Measurements from ENCODE around the gene DCAKD.

DCAKD gene

GRCh38 chr17:45009676-45010467, 41.6 kb downstream of the DCAKD start:
- no peak overlapping the region for H3K9ac ChIP-seq (ENCODE audit: low read depth, low read length)
- H3K9me3 ChIP-seq (ENCODE audit: control insufficient read depth, insufficient read depth, low read length): no peaks in the 10 kb centered on the region
- peaks cover 11% of the 10 kb centered on the region; the same call in 1 of the 2 replicates for H3K4me1 ChIP-seq (ENCODE audit: insufficient read depth, low read length)
- H3K36me3 ChIP-seq (ENCODE audit: insufficient read depth, low read length): no peaks in the 10 kb centered on the region

- Histone ChIP-seq H3K9me3 (ENCODE audit: control insufficient read depth, insufficient read depth, low read length) (no peaks in the 10 kb centered on the region), H3K36me3 (ENCODE audit: insufficient read depth, low read length) (no peaks in the 10 kb centered on the region), H3K4me1 (ENCODE audit: insufficient read depth, low read length) (peaks cover 20% of the 10 kb centered on the region), H3K9ac (ENCODE audit: low read depth, low read length) (no peak overlapping the region)
These were observed 43.2 kb downstream of the DCAKD start for GRCh38 chr17:45008216-45008615.

- H3K4me1 ChIP-seq (ENCODE audit: insufficient read depth, low read length): peaks cover 14% of the 10 kb centered on the region
- no peaks in the 10 kb centered on the region for H3K9me3 ChIP-seq (ENCODE audit: control insufficient read depth, insufficient read depth, low read length)
- H3K9ac ChIP-seq (ENCODE audit: low read depth, low read length): no peak overlapping the region
- no peaks in the 10 kb centered on the region for H3K36me3 ChIP-seq (ENCODE audit: insufficient read depth, low read length)
These were observed 44.4 kb downstream of the DCAKD start for GRCh38 chr17:45006927-45007461.

- no peaks in the 10 kb centered on the region for H3K9me3 ChIP-seq (ENCODE audit: control insufficient read depth, insufficient read depth, low read length)
- H3K4me1 ChIP-seq (ENCODE audit: insufficient read depth, low read length): peaks cover 14% of the 10 kb centered on the region
- no peaks in the 10 kb centered on the region for H3K36me3 ChIP-seq (ENCODE audit: insufficient read depth, low read length)
- H3K9ac ChIP-seq (ENCODE audit: low read depth, low read length): no peak overlapping the region
These were observed 45.7 kb downstream of the DCAKD start for GRCh38 chr17:45005700-45006099.

- peaks cover 14% of the 10 kb centered on the region for H3K4me1 ChIP-seq (ENCODE audit: insufficient read depth, low read length)
- no peaks in the 10 kb centered on the region for H3K36me3 ChIP-seq (ENCODE audit: insufficient read depth, low read length)
- H3K9ac ChIP-seq (ENCODE audit: low read depth, low read length): no peak overlapping the region
- no peaks in the 10 kb centered on the region for H3K9me3 ChIP-seq (ENCODE audit: control insufficient read depth, insufficient read depth, low read length)
These were observed 47.0 kb downstream of the DCAKD start for GRCh38 chr17:45004388-45004787.

DNA sequence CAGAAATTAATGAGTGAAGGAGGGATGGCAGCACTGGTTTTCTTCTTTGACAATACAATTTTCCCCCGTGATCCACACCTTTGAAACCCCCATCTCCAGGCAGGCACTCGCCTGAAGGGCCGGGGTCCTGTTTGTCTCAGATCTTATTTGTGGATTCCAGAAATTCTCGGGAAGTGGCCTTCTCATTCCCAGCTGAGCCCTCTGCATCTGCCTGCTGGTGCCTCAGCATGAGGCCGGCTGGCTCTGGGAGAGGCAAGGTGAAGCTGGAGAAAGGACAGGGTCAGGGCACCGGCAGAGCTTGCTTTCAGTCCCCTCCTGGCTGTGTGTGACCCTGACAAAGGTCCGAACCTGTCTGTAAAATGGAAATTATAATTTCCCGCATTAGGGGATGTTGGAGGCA, 47.6 kb downstream of the DCAKD start:
- Histone ChIP-seq H3K4me1 (ENCODE audit: insufficient read depth, low read length) (peaks cover 14% of the 10 kb centered on the region), H3K9ac (ENCODE audit: low read depth, low read length) (no peak overlapping the region), H3K36me3 (ENCODE audit: insufficient read depth, low read length) (no peaks in the 10 kb centered on the region), H3K9me3 (ENCODE audit: control insufficient read depth, insufficient read depth, low read length) (no peaks in the 10 kb centered on the region)

GRCh38 chr17:45001310-45001709, 50.1 kb downstream of the DCAKD start:
- Histone ChIP-seq H3K4me1 (ENCODE audit: insufficient read depth, low read length) (peaks cover 10% of the 10 kb centered on the region), H3K9ac (ENCODE audit: low read depth, low read length) (no peak overlapping the region), H3K9me3 (ENCODE audit: control insufficient read depth, insufficient read depth, low read length) (no peaks in the 10 kb centered on the region; the same call in 1 of the 2 replicates), H3K36me3 (ENCODE audit: insufficient read depth, low read length) (no peaks in the 10 kb centered on the region)

GRCh38 chr17:44999433-44999832, 52.0 kb downstream of the DCAKD start:
- Histone ChIP-seq H3K9me3 (ENCODE audit: control insufficient read depth, insufficient read depth, low read length) (no peaks in the 10 kb centered on the region; the same call in 1 of the 2 replicates), H3K9ac (ENCODE audit: low read depth, low read length) (no peak overlapping the region), H3K36me3 (ENCODE audit: insufficient read depth, low read length) (no peaks in the 10 kb centered on the region), H3K4me1 (ENCODE audit: insufficient read depth, low read length) (peaks cover 10% of the 10 kb centered on the region)

- Histone ChIP-seq H3K4me1 (ENCODE audit: insufficient read depth, low read length) (peaks cover 2% of the 10 kb centered on the region), H3K9ac (ENCODE audit: low read depth, low read length) (no peak overlapping the region)
These were observed 52.8 kb downstream of the DCAKD start for GRCh38 chr17:44998646-44999045.

GRCh38 chr17:44997733-44998520, 53.5 kb downstream of the DCAKD start:
- no peaks in the 10 kb centered on the region for H3K36me3 ChIP-seq (ENCODE audit: insufficient read depth, low read length)
- H3K4me1 ChIP-seq (ENCODE audit: insufficient read depth, low read length): no peaks in the 10 kb centered on the region; the same call in 1 of the 2 replicates
- H3K9ac ChIP-seq (ENCODE audit: low read depth, low read length): no peak overlapping the region
- H3K9me3 ChIP-seq (ENCODE audit: control insufficient read depth, insufficient read depth, low read length): no peaks in the 10 kb centered on the region; the same call in 1 of the 2 replicates

More at GRCh38 chr17:44998646-44999045, 52.8 kb downstream of the DCAKD start:
- H3K36me3 ChIP-seq (ENCODE audit: insufficient read depth, low read length): no peaks in the 10 kb centered on the region
- H3K9me3 ChIP-seq (ENCODE audit: control insufficient read depth, insufficient read depth, low read length): no peaks in the 10 kb centered on the region; the same call in 1 of the 2 replicates

DNA sequence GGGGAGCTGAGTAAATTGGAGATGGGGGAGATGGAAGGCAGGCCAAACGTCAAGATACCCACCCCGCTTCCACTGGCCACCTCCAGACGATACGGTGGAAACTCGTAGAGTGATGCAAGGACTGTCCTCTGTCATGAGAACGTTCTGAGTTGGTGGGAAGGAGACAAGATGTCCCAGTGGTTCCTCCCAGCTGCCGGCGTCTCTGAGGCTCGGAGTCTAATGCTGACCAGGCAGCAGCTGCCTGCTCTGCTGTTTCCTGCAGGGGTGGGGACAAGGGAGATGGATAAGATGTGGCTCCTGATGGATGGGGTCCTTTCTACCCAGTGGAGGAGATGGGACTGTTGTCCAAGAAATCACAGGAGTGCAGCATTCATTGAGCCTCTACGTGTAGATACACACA, 55.1 kb downstream of the DCAKD start:
- Histone ChIP-seq H3K9me3 (ENCODE audit: control insufficient read depth, insufficient read depth, low read length) (no peaks in the 10 kb centered on the region; the same call in 1 of the 2 replicates), H3K36me3 (ENCODE audit: insufficient read depth, low read length) (no peaks in the 10 kb centered on the region), H3K4me1 (ENCODE audit: insufficient read depth, low read length) (peaks cover 5% of the 10 kb centered on the region; the same call in 1 of the 2 replicates), H3K9ac (ENCODE audit: low read depth, low read length) (no peak overlapping the region)

DNA sequence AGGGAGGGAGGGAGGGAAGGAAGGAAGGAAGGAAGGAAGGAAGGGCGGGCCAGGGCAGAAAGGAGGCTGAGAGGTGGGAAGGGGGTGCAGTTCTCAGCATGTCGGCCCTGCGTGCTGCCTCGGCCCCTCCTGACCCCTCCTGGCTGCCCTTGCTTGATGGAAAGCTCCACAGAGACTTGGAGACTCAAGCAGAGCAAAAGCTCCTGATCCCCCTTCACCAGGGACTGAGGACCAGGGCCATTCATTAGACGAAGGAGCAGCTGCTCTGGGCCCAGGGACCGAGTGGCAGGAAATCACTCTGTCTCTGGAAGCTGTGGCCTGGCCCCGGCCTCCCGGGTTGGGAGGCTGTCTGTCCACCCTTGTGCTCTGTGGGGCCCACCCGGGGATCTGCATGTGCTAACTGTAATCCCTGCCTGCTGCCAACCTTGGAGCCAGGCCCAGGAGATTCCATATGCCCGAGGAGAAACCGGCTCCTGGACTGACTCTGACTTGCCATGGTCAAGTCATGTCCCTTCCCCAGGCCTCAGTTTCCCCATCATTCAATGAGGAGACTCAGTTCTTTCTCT, 55.9 kb downstream of the DCAKD start:
- H3K4me1 ChIP-seq (ENCODE audit: insufficient read depth, low read length): peaks cover 9% of the 10 kb centered on the region; the same call in 1 of the 2 replicates

GRCh38 chr17:44992242-44992939, 59.0 kb downstream of the DCAKD start:
- Histone ChIP-seq H3K4me1 (ENCODE audit: insufficient read depth, low read length) (0 out of 2 replicates have a peak, but pooled peaks cover 9% of the 10 kb centered on the region), H3K9me3 (ENCODE audit: control insufficient read depth, insufficient read depth, low read length) (no peaks in the 10 kb centered on the region), H3K9ac (ENCODE audit: low read depth, low read length) (no peak overlapping the region), H3K36me3 (ENCODE audit: insufficient read depth, low read length) (no peaks in the 10 kb centered on the region)

More for the DNA sequence above, 55.9 kb downstream of the DCAKD start:
- Histone ChIP-seq H3K9ac (ENCODE audit: low read depth, low read length) (no peak overlapping the region), H3K36me3 (ENCODE audit: insufficient read depth, low read length) (no peaks in the 10 kb centered on the region), H3K9me3 (ENCODE audit: control insufficient read depth, insufficient read depth, low read length) (no peaks in the 10 kb centered on the region; the same call in 1 of the 2 replicates)

GRCh38 chr17:44990994-44991393, 60.4 kb downstream of the DCAKD start:
- H3K4me1 ChIP-seq (ENCODE audit: insufficient read depth, low read length): 0 out of 2 replicates have a peak, but pooled peaks cover 9% of the 10 kb centered on the region
- H3K9ac ChIP-seq (ENCODE audit: low read depth, low read length): no peak overlapping the region
- no peaks in the 10 kb centered on the region for H3K9me3 ChIP-seq (ENCODE audit: control insufficient read depth, insufficient read depth, low read length)
- H3K36me3 ChIP-seq (ENCODE audit: insufficient read depth, low read length): no peaks in the 10 kb centered on the region

Data from ES-I3 (cell line).